Measurements from ENCODE around the gene SEMA4B.
A peak's percentile ranks its signal among the peaks of the same experiment; 100 is the strongest.

Gene SEMA4B

GRCh38 chr15:90205050-90205848 lies 4.1 kb downstream of the SEMA4B start:
- DNase-seq = peak in 4 of 14 donors; percentile 16 to 30 (median 28)

GRCh38 chr15:90205886-90206285 lies 4.8 kb downstream of the SEMA4B start:
- DNase-seq = no peak

- DNase-seq = no peak
These were observed 6.1 kb downstream of the SEMA4B start for GRCh38 chr15:90207252-90207651.

- DNase-seq = no peak
These were observed 7.2 kb downstream of the SEMA4B start for GRCh38 chr15:90208356-90208755.

- DNase-seq = no peak
These were observed 8.5 kb downstream of the SEMA4B start for GRCh38 chr15:90209591-90209990.

- DNase-seq = no peak
These were observed 9.5 kb downstream of the SEMA4B start for GRCh38 chr15:90210593-90210992.

- no peak for DNase-seq
These were observed 9.9 kb downstream of the SEMA4B start for GRCh38 chr15:90211009-90211408.

- DNase-seq = peak in 1 of 14 donors; percentile 26
These were observed 10.5 kb downstream of the SEMA4B start for GRCh38 chr15:90211440-90212143.

GRCh38 chr15:90212221-90213098 lies 11.3 kb downstream of the SEMA4B start:
- DNase-seq = no peak

- DNase-seq = no peak
These were observed 12.1 kb downstream of the SEMA4B start for GRCh38 chr15:90213122-90213817.

GRCh38 chr15:90213818-90214204 lies 12.7 kb downstream of the SEMA4B start:
- no peak for DNase-seq

- DNase-seq = no peak
These were observed 13.5 kb downstream of the SEMA4B start for GRCh38 chr15:90214553-90215196.

GRCh38 chr15:90217671-90218394 lies 16.7 kb downstream of the SEMA4B start:
- no peak for DNase-seq

GRCh38 chr15:90219421-90220141 lies 18.5 kb downstream of the SEMA4B start:
- peak in 5 of 14 donors; percentile 10 to 33 (median 13) for DNase-seq

GRCh38 chr15:90221246-90221900 lies 20.2 kb downstream of the SEMA4B start:
- DNase-seq = peak in 13 of 14 donors; percentile 8 to 77 (median 61)

GRCh38 chr15:90222547-90222946 lies 21.4 kb downstream of the SEMA4B start:
- no peak for DNase-seq

GRCh38 chr15:90223441-90224165 lies 22.5 kb downstream of the SEMA4B start:
- DNase-seq = no peak

- DNase-seq = no peak
These were observed 23.9 kb downstream of the SEMA4B start for GRCh38 chr15:90225047-90225446.
